SK-N-SH (cell line): Measurements from ENCODE around the gene CHD2. TPM values are rescaled to one million over a fixed set of nuclear protein-coding genes. Genes with fewer than 3 reads are reported as not detected.
A peak's percentile ranks its signal among the peaks of the same experiment; 100 is the strongest.

Experiments
- CTCF ChIA-PET: fragments of 300-600, 350-600 bp; formaldehyde crosslinking; extraction: SDS; loops from one replicate; lab custom pipeline; 2021; lab: Yijun Ruan, JAX
- POLR2A ChIA-PET: fragments of 350-600 bp; sonication (Branson Sonifier 250); formaldehyde crosslinking; extraction: SDS; loops from one replicate; lab custom pipeline; 2020; ENCODE audit warnings: antibody characterized with exemption, inconsistent platforms; lab: Yijun Ruan, JAX
- DNase-seq: peaks from one replicate; pipeline ENCODE4 v3.0.0; 2012
- H2AFZ ChIP-seq: fragments of 200-600 bp; sonication (generic); 2 replicates; pipeline ENCODE4 v1.8.1; 2016; ENCODE audit warnings: antibody characterized with exemption, mild to moderate bottlenecking, low read depth
- H3F3A ChIP-seq: fragments of 200-600 bp; sonication (generic); replicated peaks from 2 replicates; pipeline ENCODE3; 2016; ENCODE audit warnings: antibody characterized with exemption, mild to moderate bottlenecking; ENCODE audit not compliant: insufficient read depth
- H3K27ac ChIP-seq, 2 experiments: fragments of 200-500 bp in 1 of 2; fragments of 200-600 bp in 1 of 2; sonication (Bioruptor generic) in 1 of 2; sonication (generic), shearing (Covaris generic) in 1 of 2; 2 replicates each; pipeline versions ENCODE4 v1.5.1 to v1.6.1; 2014 to 2016; ENCODE audit warnings: low read depth in 2 of 2, inconsistent platforms in 1 of 2, low read length in 1 of 2, mild to moderate bottlenecking in 1 of 2, mixed read lengths in 1 of 2
- H3K27me3 ChIP-seq: fragments of 200-600 bp; sonication (generic), shearing (Covaris generic); 2 replicates; pipeline ENCODE4 v1.6.1; 2016; ENCODE audit warnings: mixed run types; ENCODE audit not compliant: insufficient read depth
- H3K36me3 ChIP-seq, 2 experiments: fragments of 200-500 bp in 1 of 2; fragments of 200-600 bp in 1 of 2; sonication (Bioruptor generic) in 1 of 2; sonication (generic) in 1 of 2; replicated peaks in 1 of 2; 2 replicates each; pipeline versions ENCODE3 to v1.5.1; 2014 to 2016; ENCODE audit warnings: low read length in 1 of 2, mild to moderate bottlenecking in 1 of 2; ENCODE audit not compliant: insufficient read depth in 2 of 2, control insufficient read depth in 1 of 2
- H3K4me1 ChIP-seq, 2 experiments: fragments of 200-500 bp in 1 of 2; fragments of 200-600 bp in 1 of 2; sonication (Bioruptor generic) in 1 of 2; sonication (generic), shearing (Covaris generic) in 1 of 2; 2 replicates each; pipeline versions ENCODE4 v1.5.1 to v1.6.1; 2014 to 2016; ENCODE audit warnings: low read depth in 1 of 2, low read length in 1 of 2, mixed run types in 1 of 2; ENCODE audit not compliant: insufficient read depth in 2 of 2, control insufficient read depth in 1 of 2
- H3K4me2 ChIP-seq: fragments of 200-600 bp; sonication (generic), shearing (Covaris generic); 2 replicates; pipeline ENCODE4 v1.6.1; 2017; ENCODE audit warnings: mixed run types
- H3K4me3 ChIP-seq, 2 experiments: fragments of 200-500 bp in 1 of 2; fragments of 200-600 bp in 1 of 2; sonication (Bioruptor generic) in 1 of 2; sonication (generic), shearing (Covaris generic) in 1 of 2; 2 replicates each; pipeline versions ENCODE4 v1.5.1 to v1.8.1; 2014 to 2016; ENCODE audit warnings: low read depth in 2 of 2, inconsistent platforms in 1 of 2, low read length in 1 of 2, mild to moderate bottlenecking in 1 of 2, mixed read lengths in 1 of 2, moderate library complexity in 1 of 2
- H3K79me2 ChIP-seq: fragments of 200-600 bp; sonication (generic); 2 replicates; pipeline ENCODE4 v1.8.1; 2017; ENCODE audit warnings: mild to moderate bottlenecking; ENCODE audit not compliant: insufficient read depth
- H3K9ac ChIP-seq: fragments of 200-600 bp; sonication (generic); 2 replicates; pipeline ENCODE4 v1.6.1; 2017; ENCODE audit warnings: mixed run types
- H3K9me2 ChIP-seq: fragments of 200-600 bp; sonication (generic); 2 replicates; pipeline ENCODE4 v1.6.1; 2017; ENCODE audit warnings: mixed run types
- H3K9me3 ChIP-seq: fragments of 200-600 bp; sonication (generic); 2 replicates; pipeline ENCODE4 v1.6.1; 2017; ENCODE audit warnings: mixed run types, mild to moderate bottlenecking, moderate library complexity
- H4K20me1 ChIP-seq: fragments of 200-600 bp; sonication (generic); 2 replicates; pipeline ENCODE4 v1.6.1; 2017; ENCODE audit warnings: mild to moderate bottlenecking, mixed run types; ENCODE audit not compliant: insufficient read depth
- CHD2 ChIP-seq: fragments of 150-350 bp; IDR thresholded peaks from 2 replicates; pipeline ENCODE4 v1.6.1; 2018; ENCODE audit warnings: low read length; ENCODE audit not compliant: partially characterized antibody
- EP300 ChIP-seq, 2 experiments: IDR thresholded peaks; 2 replicates each; pipeline versions ENCODE4 v1.4.0 to v1.6.1; 2012; ENCODE audit warnings: borderline replicate concordance in 1 of 2, low read depth in 1 of 2, low read length in 1 of 2
- FOXM1 ChIP-seq: IDR thresholded peaks from 2 replicates; pipeline ENCODE4 v1.4.0; 2012; ENCODE audit warnings: low read depth, mild to moderate bottlenecking
- MEF2A ChIP-seq: IDR thresholded peaks from 2 replicates; pipeline ENCODE4 v1.4.0; 2012; ENCODE audit warnings: low read depth, borderline replicate concordance
- MXI1 ChIP-seq: IDR thresholded peaks from 2 replicates; pipeline ENCODE4 v1.6.1; 2012; ENCODE audit warnings: mild to moderate bottlenecking, low read depth, low read length, improper control_type of control experiment
- NRF1 ChIP-seq: IDR thresholded peaks from 2 replicates; pipeline ENCODE4 v1.6.1; 2012; ENCODE audit warnings: low read depth, mild to moderate bottlenecking, low read length
- POLR2AphosphoS5 ChIP-seq: IDR thresholded peaks from 2 replicates; pipeline ENCODE4 v1.6.1; 2012; ENCODE audit warnings: low read depth, low read length
- RAD21 ChIP-seq: IDR thresholded peaks from 2 replicates; pipeline ENCODE4 v1.6.1; 2012; ENCODE audit warnings: mild to moderate bottlenecking, low read length
- RCOR1 ChIP-seq: fragments of 150-350 bp; IDR thresholded peaks from 2 replicates; pipeline ENCODE4 v1.6.1; 2017; ENCODE audit warnings: antibody characterized with exemption, low read length
- RFX5 ChIP-seq: IDR thresholded peaks from 2 replicates; pipeline ENCODE4 v1.6.1; 2012; ENCODE audit warnings: mild to moderate bottlenecking, improper control_type of control experiment, low read length
- RXRA ChIP-seq: IDR thresholded peaks from 2 replicates; pipeline ENCODE4 v1.4.0; 2012; ENCODE audit warnings: low read depth, mild to moderate bottlenecking, borderline replicate concordance
- TAF1 ChIP-seq: IDR thresholded peaks from 2 replicates; pipeline ENCODE4 v1.6.1; 2012; ENCODE audit warnings: low read depth, mild to moderate bottlenecking, low read length, moderate library complexity, borderline replicate concordance
- TCF12 ChIP-seq: IDR thresholded peaks from 2 replicates; pipeline ENCODE4 v1.4.0; 2012
- TEAD4 ChIP-seq: IDR thresholded peaks from 2 replicates; pipeline ENCODE4 v1.4.0; 2012; ENCODE audit warnings: mild to moderate bottlenecking, borderline replicate concordance; ENCODE audit not compliant: insufficient read depth
- WGBS: methylation state at CpG from one replicate; pipeline ENCODE4 v1.1.6; 2017; ENCODE audit warnings: low lambda C conversion rate; 5-methylcytosine and 5-hydroxymethylcytosine counted together
- polyA plus RNA-seq, 3 experiments: library from polyadenylated mRNA; depleted of rRNA; stranded (reverse); fragments of >200 nt; gene quantifications; 2 replicates each; pipeline ENCODE4 v1.2.3, GENCODE V29; 2012
- TF ChIP-seq, protein P1 (sequence below): fragments of 150-350 bp; IDR thresholded peaks from 2 replicates; pipeline ENCODE4 v1.6.1; 2017; ENCODE audit warnings: antibody characterized with exemption, low read length, low read depth, borderline replicate concordance
- TF ChIP-seq, protein P2 (sequence below): IDR thresholded peaks from 2 replicates; pipeline ENCODE4 v1.6.1; 2012; ENCODE audit warnings: mild to moderate bottlenecking, low read depth, low read length, moderate library complexity
- TF ChIP-seq, protein P3 (sequence below): IDR thresholded peaks from 2 replicates; pipeline ENCODE4; 2012

CHD2 gene
- polyA plus RNA-seq, 1 of the 3 experiments (the other 2 are of a cell fraction) = 25.3 TPM

DNA sequence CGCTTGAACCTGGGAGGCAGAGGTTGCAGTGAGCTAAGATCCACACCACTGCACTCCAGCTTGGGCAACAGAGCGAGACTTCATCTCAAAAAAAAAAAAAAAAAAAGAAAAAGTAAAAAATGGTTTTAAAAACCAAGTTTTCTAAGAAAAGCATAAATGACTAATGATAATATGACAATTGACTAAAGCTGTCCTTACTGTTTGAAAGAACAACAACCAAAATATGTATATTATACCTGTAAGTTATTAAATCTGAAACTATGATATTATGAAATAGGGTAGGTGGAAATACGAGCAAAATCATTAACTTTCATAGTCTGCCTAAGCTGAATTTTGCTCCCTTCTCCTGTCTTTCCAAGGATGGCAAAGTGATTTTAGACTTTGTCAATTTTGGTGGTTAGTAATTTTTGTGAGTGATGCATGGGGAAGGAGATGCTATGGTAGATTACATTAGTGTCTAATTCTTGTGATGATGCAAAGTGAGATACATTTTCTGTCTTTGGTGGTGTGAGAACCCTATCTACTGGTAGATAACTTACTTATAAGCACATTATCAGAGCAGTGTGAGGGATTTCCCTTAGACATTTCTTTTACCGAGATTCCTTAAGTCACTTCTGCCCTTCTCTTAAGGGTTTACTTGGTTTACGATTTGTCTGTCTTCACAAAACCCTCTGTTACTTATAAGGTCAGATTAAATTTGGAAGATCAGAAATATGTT is 10.6 kb upstream of the CHD2 start:
- H3F3A ChIP-seq = peaks cover 35% of the 10 kb centered on the region
- no peaks in the 10 kb centered on the region for H3K27me3 ChIP-seq
- POLR2A ChIA-PET = interaction anchor here (0.9 kb wide), 1 partner anchor 80 kb away, joined by 3 read pairs; no protein-coding TSS in a partner anchor
- no peaks in the 10 kb centered on the region for H3K9me2 ChIP-seq
- TF ChIP-seq RAD21 = no peak
- TF ChIP-seq POLR2AphosphoS5 = 0 out of 2 replicates have a peak, but pooled peaks have one; percentile 20
- TF ChIP-seq, protein P1, sequence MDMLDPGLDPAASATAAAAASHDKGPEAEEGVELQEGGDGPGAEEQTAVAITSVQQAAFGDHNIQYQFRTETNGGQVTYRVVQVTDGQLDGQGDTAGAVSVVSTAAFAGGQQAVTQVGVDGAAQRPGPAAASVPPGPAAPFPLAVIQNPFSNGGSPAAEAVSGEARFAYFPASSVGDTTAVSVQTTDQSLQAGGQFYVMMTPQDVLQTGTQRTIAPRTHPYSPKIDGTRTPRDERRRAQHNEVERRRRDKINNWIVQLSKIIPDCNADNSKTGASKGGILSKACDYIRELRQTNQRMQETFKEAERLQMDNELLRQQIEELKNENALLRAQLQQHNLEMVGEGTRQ = no peak
- TF ChIP-seq, protein P2, sequence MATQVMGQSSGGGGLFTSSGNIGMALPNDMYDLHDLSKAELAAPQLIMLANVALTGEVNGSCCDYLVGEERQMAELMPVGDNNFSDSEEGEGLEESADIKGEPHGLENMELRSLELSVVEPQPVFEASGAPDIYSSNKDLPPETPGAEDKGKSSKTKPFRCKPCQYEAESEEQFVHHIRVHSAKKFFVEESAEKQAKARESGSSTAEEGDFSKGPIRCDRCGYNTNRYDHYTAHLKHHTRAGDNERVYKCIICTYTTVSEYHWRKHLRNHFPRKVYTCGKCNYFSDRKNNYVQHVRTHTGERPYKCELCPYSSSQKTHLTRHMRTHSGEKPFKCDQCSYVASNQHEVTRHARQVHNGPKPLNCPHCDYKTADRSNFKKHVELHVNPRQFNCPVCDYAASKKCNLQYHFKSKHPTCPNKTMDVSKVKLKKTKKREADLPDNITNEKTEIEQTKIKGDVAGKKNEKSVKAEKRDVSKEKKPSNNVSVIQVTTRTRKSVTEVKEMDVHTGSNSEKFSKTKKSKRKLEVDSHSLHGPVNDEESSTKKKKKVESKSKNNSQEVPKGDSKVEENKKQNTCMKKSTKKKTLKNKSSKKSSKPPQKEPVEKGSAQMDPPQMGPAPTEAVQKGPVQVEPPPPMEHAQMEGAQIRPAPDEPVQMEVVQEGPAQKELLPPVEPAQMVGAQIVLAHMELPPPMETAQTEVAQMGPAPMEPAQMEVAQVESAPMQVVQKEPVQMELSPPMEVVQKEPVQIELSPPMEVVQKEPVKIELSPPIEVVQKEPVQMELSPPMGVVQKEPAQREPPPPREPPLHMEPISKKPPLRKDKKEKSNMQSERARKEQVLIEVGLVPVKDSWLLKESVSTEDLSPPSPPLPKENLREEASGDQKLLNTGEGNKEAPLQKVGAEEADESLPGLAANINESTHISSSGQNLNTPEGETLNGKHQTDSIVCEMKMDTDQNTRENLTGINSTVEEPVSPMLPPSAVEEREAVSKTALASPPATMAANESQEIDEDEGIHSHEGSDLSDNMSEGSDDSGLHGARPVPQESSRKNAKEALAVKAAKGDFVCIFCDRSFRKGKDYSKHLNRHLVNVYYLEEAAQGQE = no peak
- TF ChIP-seq FOXM1 = no peak
- no peak for TF ChIP-seq CHD2
- no peak for TF ChIP-seq TAF1
- no peak for TF ChIP-seq TCF12
- peaks cover 100% of the 10 kb centered on the region for H3K79me2 ChIP-seq
- WGBS = 89% methylated on average over 5 of the region's 5 CpGs
- CTCF ChIA-PET = interaction anchor here (0.5 to 1.0 kb wide), 3 partner anchors 11 to 80 kb away, joined by 3 read pairs; no protein-coding TSS in a partner anchor
- H2AFZ ChIP-seq = no peak overlapping the region
- H3K36me3 ChIP-seq = peaks cover 74 to 87% of the 10 kb centered on the region in 2 experiments
- no peak for DNase-seq
- no peaks in the 10 kb centered on the region for H3K9me3 ChIP-seq
- no peak overlapping the region for H3K4me3 ChIP-seq
- H3K27ac ChIP-seq = no peak overlapping the region
- H3K4me2 ChIP-seq = no peak overlapping the region
- peaks cover 16 to 17% of the 10 kb centered on the region in 2 experiments; a peak in 2 of 4 replicates for H3K4me1 ChIP-seq
- H3K9ac ChIP-seq = no peak overlapping the region
- peaks cover 37% of the 10 kb centered on the region; the same call in 1 of the 2 replicates for H4K20me1 ChIP-seq

DNA sequence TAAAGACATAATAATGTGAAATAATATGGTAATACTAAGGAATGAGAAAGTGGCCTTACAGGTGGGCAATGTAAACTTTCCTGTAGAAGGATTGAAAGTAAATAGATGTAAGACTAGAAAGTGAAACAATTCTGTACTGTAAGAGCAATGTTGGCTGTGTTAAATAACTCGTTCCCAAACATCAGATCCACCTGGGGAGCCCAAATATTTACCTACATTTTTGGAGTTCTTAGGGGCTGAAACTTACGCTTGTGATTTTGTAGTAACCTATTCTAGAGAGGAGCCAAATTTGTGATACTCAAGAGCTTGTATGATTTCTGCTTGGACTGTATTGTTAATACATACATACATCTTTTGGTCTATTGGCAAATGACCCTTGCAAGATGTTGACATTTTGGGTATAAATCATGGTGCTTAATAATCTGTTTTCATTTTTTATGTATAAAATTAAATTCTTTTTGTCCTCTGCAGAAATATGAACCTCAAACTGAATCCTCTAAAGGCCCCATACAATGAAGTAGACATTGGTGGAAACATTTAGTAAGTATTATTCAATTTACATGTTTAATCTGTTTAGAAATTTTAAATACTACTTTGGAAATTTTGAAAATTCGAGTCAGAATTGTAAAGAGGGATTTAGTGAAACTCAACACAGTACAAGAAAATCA is 8.5 kb upstream of the CHD2 start:
- Histone ChIP-seq H3K4me2 (no peak overlapping the region), H3K36me3 (peaks cover 74 to 90% of the 10 kb centered on the region in 2 experiments), H3K9ac (no peak overlapping the region), H3F3A (peaks cover 54% of the 10 kb centered on the region), H3K4me3 (no peak overlapping the region), H3K9me3 (no peaks in the 10 kb centered on the region), H2AFZ (no peak overlapping the region), H3K27me3 (no peaks in the 10 kb centered on the region), H4K20me1 (peaks cover 20% of the 10 kb centered on the region; the same call in 1 of the 2 replicates), H3K79me2 (peaks cover 100% of the 10 kb centered on the region), H3K4me1 (peaks cover 7 to 9% of the 10 kb centered on the region in 2 experiments; a peak in 2 of 4 replicates), H3K27ac (peak overlapping the region in 1 of 2 experiments; percentile 14; a peak in 1 of 4 replicates), H3K9me2 (no peaks in the 10 kb centered on the region)
- CTCF ChIA-PET = no interaction called here
- DNase-seq = no peak
- POLR2A ChIA-PET = interaction anchor here (1.6 kb wide), 1 partner anchor 9 kb away, joined by 7 read pairs; no protein-coding TSS in a partner anchor
- 89% methylated on average over 3 of the region's 3 CpGs for WGBS
- TF ChIP-seq FOXM1 (no peak), CHD2 (no peak), MEF2A (no peak), EP300 (IDR thresholded peaks at IDR 0.05; ENCODE audit: borderline replicate concordance in 1 of 2, low read depth in 1 of 2, low read length in 1 of 2) (no peak), MXI1 (no peak), RFX5 (no peak), RXRA (no peak), TAF1 (no peak), TEAD4 (no peak), RCOR1 (no peak), RAD21 (no peak), NRF1 (no peak)
- TF ChIP-seq, protein P3, sequence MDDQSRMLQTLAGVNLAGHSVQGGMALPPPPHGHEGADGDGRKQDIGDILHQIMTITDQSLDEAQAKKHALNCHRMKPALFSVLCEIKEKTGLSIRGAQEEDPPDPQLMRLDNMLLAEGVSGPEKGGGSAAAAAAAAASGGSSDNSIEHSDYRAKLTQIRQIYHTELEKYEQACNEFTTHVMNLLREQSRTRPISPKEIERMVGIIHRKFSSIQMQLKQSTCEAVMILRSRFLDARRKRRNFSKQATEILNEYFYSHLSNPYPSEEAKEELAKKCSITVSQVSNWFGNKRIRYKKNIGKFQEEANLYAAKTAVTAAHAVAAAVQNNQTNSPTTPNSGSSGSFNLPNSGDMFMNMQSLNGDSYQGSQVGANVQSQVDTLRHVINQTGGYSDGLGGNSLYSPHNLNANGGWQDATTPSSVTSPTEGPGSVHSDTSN = no peak
